ENCODE results near the gene PODNL1. TPM values are rescaled to one million over a fixed set of nuclear protein-coding genes. Genes with fewer than 3 reads are reported as not detected.

The PODNL1 gene
- total and polyA plus RNA-seq, 2 of the 8 experiments (the other 6 are each of a cell fraction or from before 2014, with no cell fraction given): 1.0 to 1.5 TPM

DNA sequence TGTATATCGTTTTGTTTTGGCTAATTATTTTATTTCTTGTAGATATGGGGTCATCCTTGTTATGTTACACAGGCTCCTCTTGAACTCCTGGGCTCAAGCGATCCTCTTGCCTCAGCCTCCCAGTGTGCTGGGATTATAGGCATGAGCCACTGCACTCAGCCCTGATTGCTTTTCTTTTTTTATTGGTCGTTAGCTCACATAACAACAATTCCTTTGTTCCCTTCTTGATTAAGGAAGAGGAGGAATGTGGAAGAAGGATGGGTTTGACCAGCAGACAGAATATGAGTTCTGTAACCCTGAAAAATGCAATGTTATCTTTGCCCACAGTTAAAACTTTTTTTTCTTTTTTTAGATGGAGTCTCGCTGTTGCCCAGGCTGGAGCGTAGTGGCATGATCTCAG lies 43.7 kb downstream of the PODNL1 start (continued):
- TF ChIP-seq CHD7 (IDR thresholded peaks at IDR 0.05; ENCODE audit: insufficient replicate concordance, low read length) (no peak), SRF (IDR thresholded peaks at IDR 0.05; ENCODE audit: low read depth, low read length) (no peak), USF2 (IDR thresholded peaks at IDR 0.05; ENCODE audit: low read length) (no peak), CBX8 (IDR thresholded peaks at IDR 0.05; ENCODE audit: borderline replicate concordance, low read depth, low read length) (no peak), POLR2AphosphoS5 (IDR thresholded peaks at IDR 0.05; ENCODE audit: low read depth, low read length) (no peak)

Data from H1 (cell line).